Suppressor macrophage (primary cell): Measurements from ENCODE around the gene OPRL1.

ENCODE experiments used
- DNase-seq, 4 experiments: peaks; one replicate each; pipeline ENCODE4 v3.0.0-alpha.2; 2020 to 2022

OPRL1 gene

GRCh38 chr20:64145458-64146300 lies 65.8 kb downstream of the OPRL1 start:
- DNase-seq, result no peak

GRCh38 chr20:64146301-64146935 lies 66.5 kb downstream of the OPRL1 start:
- no peak for DNase-seq

GRCh38 chr20:64146936-64147477 lies 67.1 kb downstream of the OPRL1 start:
- DNase-seq, result no peak

- DNase-seq, result no peak
Observed at GRCh38 chr20:64148581-64148980, 68.7 kb downstream of the OPRL1 start.

- no peak for DNase-seq
Observed at GRCh38 chr20:64149141-64149540, 69.3 kb downstream of the OPRL1 start.

- DNase-seq, result no peak
Observed at GRCh38 chr20:64149809-64150560, 70.1 kb downstream of the OPRL1 start.
